HepG2 (cell line): ENCODE data around the gene SAMD9.

ENCODE experiments used
- BRF2 ChIP-seq: sonication (generic); formaldehyde crosslinking; IDR thresholded peaks from 2 replicates; pipeline ENCODE4 v1.8.1; 2022; ENCODE audit warnings: mild to moderate bottlenecking, missing genetic modification reagents
- CTCF ChIP-seq: sonication (generic); formaldehyde crosslinking; IDR thresholded peaks from 2 replicates; pipeline ENCODE4 v1.5.0; 2020; ENCODE audit warnings: mild to moderate bottlenecking, missing genetic modification reagents, moderate library complexity
- EZH2 ChIP-seq: conservative IDR thresholded peaks from 2 replicates; pipeline ENCODE4 v1.6.1; 2012; ENCODE audit warnings: mild to moderate bottlenecking, low read depth, low read length, moderate library complexity
- HDAC2 ChIP-seq: sonication (generic); formaldehyde crosslinking; IDR thresholded peaks from 2 replicates; pipeline ENCODE4 v1.4.0; 2020; ENCODE audit warnings: missing genetic modification reagents
- NR1H2 ChIP-seq: sonication (generic); formaldehyde crosslinking; IDR thresholded peaks from 2 replicates; pipeline ENCODE4 v1.8.1; 2022; ENCODE audit warnings: low read depth, missing genetic modification reagents, borderline replicate concordance
- PCBP2 ChIP-seq: fragments of 200-400 bp; formaldehyde crosslinking; optimal IDR thresholded peaks from 2 replicates; pipeline ENCODE3; 2018; ENCODE audit warnings: low read length, low read depth; ENCODE audit not compliant: poor library complexity, severe bottlenecking
- ZNF780A ChIP-seq: sonication (generic); formaldehyde crosslinking; IDR thresholded peaks from 2 replicates; pipeline ENCODE4 v1.8.0; 2022; ENCODE audit warnings: mild to moderate bottlenecking, missing genetic modification reagents, moderate library complexity

DNA sequence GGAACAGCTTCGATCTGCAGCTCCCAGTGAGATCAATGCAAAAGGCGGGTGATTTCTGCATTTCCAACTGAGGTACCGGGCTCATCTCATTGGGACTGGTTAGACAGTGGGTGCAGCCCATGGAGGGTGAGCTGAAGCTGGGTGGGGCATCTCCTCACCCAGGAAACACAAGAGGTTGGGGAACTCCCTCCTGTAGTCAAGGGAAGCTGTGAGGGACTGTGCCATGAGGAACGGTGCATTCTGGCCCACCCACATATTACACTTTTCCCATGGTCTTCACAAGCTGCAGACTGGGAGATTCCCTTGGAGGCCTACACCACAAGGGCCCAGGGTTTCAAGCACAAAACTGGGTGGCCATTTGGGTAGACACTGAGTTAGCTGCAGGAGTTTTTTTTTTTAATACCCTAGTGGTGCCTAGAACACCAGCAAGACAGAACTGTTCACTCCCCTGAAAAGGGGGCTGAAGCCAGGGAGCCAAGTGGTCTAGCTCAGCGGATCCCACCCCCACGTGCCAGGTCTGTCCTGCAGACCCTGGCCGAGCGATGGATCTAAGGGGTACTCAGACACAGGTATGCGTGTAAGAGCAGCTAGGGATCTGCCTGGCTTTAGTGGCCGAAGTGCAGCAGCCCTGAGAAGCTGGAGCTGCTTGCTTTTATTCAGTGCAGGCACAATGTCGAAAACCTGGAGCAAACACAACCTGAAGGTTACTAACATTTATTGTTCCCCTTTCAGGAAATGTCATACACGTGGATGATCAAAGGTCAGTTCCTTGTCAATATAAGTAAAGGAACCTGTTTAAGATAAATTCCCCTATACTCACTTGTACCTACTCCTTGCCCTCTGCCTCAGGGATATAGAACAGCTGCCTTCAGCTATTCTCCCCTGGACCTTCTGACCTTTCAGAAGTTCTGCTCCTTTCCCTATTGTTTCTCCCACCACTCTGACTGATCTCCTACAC, 3.1 kb upstream of the SAMD9 start:
- TF ChIP-seq NR1H2 (CRISPR knock-in tag) = no peak
- no peak for TF ChIP-seq HDAC2 (CRISPR knock-in tag)
- TF ChIP-seq CTCF = no peak
- no peak for TF ChIP-seq PCBP2
- TF ChIP-seq EZH2 = no peak
- TF ChIP-seq ZNF780A = no peak
- TF ChIP-seq BRF2 (CRISPR knock-in tag) = no peak
